Large intestine (tissue), 3 donors: Measurements from ENCODE around the gene SYTL5. TPM values are rescaled to one million over a fixed set of nuclear protein-coding genes. Genes with fewer than 3 reads are reported as not detected.

Experiments used
- DNase-seq, 2 donors: peaks; one replicate each; pipeline versions ENCODE4 v3.0.0 to v3.0.0-alpha.2; 2013
- H3K27ac ChIP-seq: one replicate; pipeline ENCODE4 v1.5.1; 2013; ENCODE audit warnings: low read length
- H3K27me3 ChIP-seq: 2 replicates; pipeline ENCODE4 v1.6.1; 2013; ENCODE audit warnings: low read length; ENCODE audit not compliant: control insufficient read depth, insufficient read depth
- H3K36me3 ChIP-seq: 2 replicates; pipeline ENCODE4 v1.6.1; 2013; ENCODE audit warnings: low read length; ENCODE audit not compliant: control insufficient read depth, insufficient read depth
- H3K4me1 ChIP-seq: one replicate; pipeline ENCODE4 v1.6.1; 2013; ENCODE audit warnings: low read length; ENCODE audit not compliant: control insufficient read depth, insufficient read depth
- H3K4me3 ChIP-seq: one replicate; pipeline ENCODE4 v1.5.1; 2013; ENCODE audit warnings: low read length
- H3K9me3 ChIP-seq: one replicate; pipeline ENCODE4 v1.6.1; 2013; ENCODE audit warnings: mild to moderate bottlenecking, low read depth, low read length, moderate library complexity; ENCODE audit not compliant: control insufficient read depth
- WGBS: methylation state at CpG from one replicate; pipeline ENCODE4 v1.1.5; 2013; ENCODE audit warnings: low lambda C conversion rate; ENCODE audit not compliant: insufficient coverage; 5-methylcytosine and 5-hydroxymethylcytosine counted together
- polyA plus RNA-seq: library from polyadenylated mRNA; unstranded; fragments of 120-200 nt; gene quantifications from one replicate; pipeline ENCODE4 v1.2.1, GENCODE V29; 2013

SYTL5 gene
- polyA plus RNA-seq, 1 donor, result 3.6 TPM

GRCh38 chrX:38086451-38087215 is 80.3 kb downstream of the SYTL5 start:
- no peaks in the 10 kb centered on the region for H3K36me3 ChIP-seq
- H3K9me3 ChIP-seq, result no peaks in the 10 kb centered on the region
- no peaks in the 10 kb centered on the region for H3K27me3 ChIP-seq
- no peak overlapping the region for H3K27ac ChIP-seq
- WGBS, result no CpG with 5 or more reads among the region's 4 CpGs
- DNase-seq, result no peak
- H3K4me1 ChIP-seq, result peaks cover 12% of the 10 kb centered on the region
- H3K4me3 ChIP-seq, result no peak overlapping the region

GRCh38 chrX:38087594-38087993 is 81.2 kb downstream of the SYTL5 start:
- no CpG with 5 or more reads among the region's 1 CpG for WGBS
- no peak for DNase-seq
- Histone ChIP-seq H3K27me3 (no peaks in the 10 kb centered on the region), H3K4me3 (no peak overlapping the region), H3K36me3 (no peaks in the 10 kb centered on the region), H3K27ac (no peak overlapping the region), H3K4me1 (peaks cover 11% of the 10 kb centered on the region), H3K9me3 (no peaks in the 10 kb centered on the region)

DNA sequence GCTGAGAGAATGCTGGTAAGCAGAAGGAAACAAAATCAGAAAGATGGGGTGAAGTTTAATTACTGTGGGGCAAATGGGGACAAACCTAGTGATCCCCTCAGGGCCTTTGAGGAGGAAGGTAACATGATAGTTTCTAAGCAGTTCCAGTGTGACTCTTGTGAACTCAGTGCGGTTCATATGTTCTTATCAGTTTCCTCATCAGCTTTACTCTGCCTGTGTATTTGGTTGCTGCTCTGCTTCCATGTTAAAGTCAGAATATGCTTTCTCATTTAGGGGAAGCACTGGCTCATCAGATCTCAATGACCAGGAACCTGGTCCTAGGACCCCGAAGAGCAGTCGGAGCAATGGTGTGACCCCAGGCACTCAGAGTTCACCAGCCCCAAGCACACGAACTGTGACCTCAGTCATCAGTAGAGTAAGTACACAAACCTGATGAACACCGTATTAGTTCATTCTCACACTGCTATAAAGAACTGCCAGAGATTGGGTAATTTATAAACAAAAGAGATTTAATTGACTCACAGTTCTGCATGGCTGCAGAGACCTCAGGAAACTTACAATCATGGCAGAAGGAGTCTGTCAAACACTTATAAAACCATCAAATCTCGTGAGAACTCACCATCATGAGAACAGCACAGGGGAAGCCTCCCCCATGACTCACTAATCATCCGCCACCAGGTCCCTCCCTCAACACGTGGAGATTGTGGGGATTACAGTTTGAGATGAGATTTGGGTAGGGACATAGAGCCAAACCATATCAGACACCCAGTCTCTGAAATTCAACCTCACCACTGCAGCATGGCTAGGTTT is 83.0 kb downstream of the SYTL5 start:
- H3K9me3 ChIP-seq, result no peaks in the 10 kb centered on the region
- no peaks in the 10 kb centered on the region for H3K36me3 ChIP-seq
- H3K27me3 ChIP-seq, result no peaks in the 10 kb centered on the region
- peaks cover 11% of the 10 kb centered on the region for H3K4me1 ChIP-seq
- no CpG with 5 or more reads among the region's 8 CpGs for WGBS
- no peak overlapping the region for H3K4me3 ChIP-seq
- H3K27ac ChIP-seq, result no peak overlapping the region
- DNase-seq, result no peak

DNA sequence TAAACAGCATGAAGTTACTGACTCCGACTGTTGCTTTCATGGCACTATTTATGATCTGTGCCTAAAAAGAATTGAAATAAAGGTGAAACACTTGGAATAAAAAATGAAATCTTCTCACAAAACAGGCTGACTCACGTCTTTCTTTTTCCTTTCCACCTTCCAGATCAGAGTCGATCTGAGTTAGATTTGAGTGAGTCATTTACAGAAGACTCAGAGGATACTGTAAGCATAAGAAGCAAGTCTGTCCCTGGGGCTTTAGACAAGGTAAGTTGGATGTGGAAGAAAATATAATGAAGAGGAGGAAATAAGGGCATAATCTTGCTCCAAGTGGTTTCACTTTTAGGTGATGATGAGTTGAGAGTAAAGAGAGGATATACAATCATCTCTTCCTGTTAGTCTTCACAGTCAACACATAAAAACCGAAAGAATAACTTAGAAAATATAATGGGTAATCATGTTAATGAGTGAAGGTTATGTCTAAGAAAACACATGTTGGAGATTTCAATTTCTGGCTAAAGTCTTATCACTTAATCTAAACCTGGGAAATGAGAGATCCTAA is 89.7 kb downstream of the SYTL5 start:
- Histone ChIP-seq H3K27ac (no peak overlapping the region), H3K4me1 (no peaks in the 10 kb centered on the region), H3K36me3 (no peaks in the 10 kb centered on the region), H3K9me3 (no peaks in the 10 kb centered on the region), H3K27me3 (no peaks in the 10 kb centered on the region), H3K4me3 (no peak overlapping the region)
- DNase-seq, result no peak
- WGBS, result no CpG with 5 or more reads among the region's 4 CpGs

- Histone ChIP-seq H3K27ac (no peak overlapping the region), H3K36me3 (no peaks in the 10 kb centered on the region), H3K4me3 (no peak overlapping the region), H3K27me3 (no peaks in the 10 kb centered on the region), H3K9me3 (no peaks in the 10 kb centered on the region), H3K4me1 (no peaks in the 10 kb centered on the region)
- no peak for DNase-seq
Observed at GRCh38 chrX:38099688-38100087, 93.3 kb downstream of the SYTL5 start.

- DNase-seq, result no peak
- Histone ChIP-seq H3K27ac (no peak overlapping the region), H3K4me3 (no peak overlapping the region), H3K4me1 (peaks cover 5% of the 10 kb centered on the region), H3K36me3 (no peaks in the 10 kb centered on the region), H3K27me3 (no peaks in the 10 kb centered on the region), H3K9me3 (no peaks in the 10 kb centered on the region)
- WGBS, result no CpG with 5 or more reads among the region's 2 CpGs
Observed at GRCh38 chrX:38102240-38102639, 95.9 kb downstream of the SYTL5 start.

- H3K9me3 ChIP-seq, result no peaks in the 10 kb centered on the region
- H3K27me3 ChIP-seq, result no peaks in the 10 kb centered on the region
- peaks cover 11% of the 10 kb centered on the region for H3K4me1 ChIP-seq
- no peaks in the 10 kb centered on the region for H3K36me3 ChIP-seq
- no peak overlapping the region for H3K4me3 ChIP-seq
- no peak overlapping the region for H3K27ac ChIP-seq
- DNase-seq, result no peak
- WGBS, result no CpG with 5 or more reads among the region's 1 CpG
Observed at GRCh38 chrX:38102875-38103274, 96.5 kb downstream of the SYTL5 start.

GRCh38 chrX:38103857-38104812 is 97.8 kb downstream of the SYTL5 start:
- no peak overlapping the region for H3K4me3 ChIP-seq
- DNase-seq, result no peak
- no peaks in the 10 kb centered on the region for H3K9me3 ChIP-seq
- peaks cover 12% of the 10 kb centered on the region for H3K4me1 ChIP-seq
- no peaks in the 10 kb centered on the region for H3K27me3 ChIP-seq
- H3K36me3 ChIP-seq, result no peaks in the 10 kb centered on the region
- H3K27ac ChIP-seq, result no peak overlapping the region
- WGBS, result no CpG with 5 or more reads among the region's 5 CpGs

GRCh38 chrX:38105216-38105725 is 98.9 kb downstream of the SYTL5 start:
- Histone ChIP-seq H3K4me3 (no peak overlapping the region), H3K27ac (no peak overlapping the region), H3K36me3 (no peaks in the 10 kb centered on the region), H3K27me3 (no peaks in the 10 kb centered on the region), H3K4me1 (peaks cover 16% of the 10 kb centered on the region), H3K9me3 (no peaks in the 10 kb centered on the region)
- WGBS, result no CpG with 5 or more reads among the region's 6 CpGs
- DNase-seq, result no peak
